ENCODE data around the gene ATP6AP2.

GRCh38 chrX:40632199-40632598, 51.4 kb downstream of the ATP6AP2 start:
- no peak for TF ChIP-seq CTCF (IDR thresholded peaks at IDR 0.05 in 2 of 3, conservative IDR thresholded peaks at IDR 0.05 in 1 of 3; ENCODE audit: insufficient read depth in 2 of 3, low read depth in 1 of 3, low read length in 3 of 3)
- TF ChIP-seq USF2 (CRISPR knock-in tag; IDR thresholded peaks at IDR 0.05) = no peak
- TF ChIP-seq FOXK2 (conservative IDR thresholded peaks at IDR 0.05 in 1 of 2, IDR thresholded peaks at IDR 0.05 in 1 of 2; ENCODE audit: low read depth in 2 of 2) = no peak
- TF ChIP-seq PHF20 (IDR thresholded peaks at IDR 0.05; ENCODE audit: partially characterized antibody) = no peak
